Activated CD8-positive, alpha-beta memory T cell treated with anti-CD3 and anti-CD28 coated beads, Interleukin-2, amount 50 U/mL, for 24 hours (primary cell): ENCODE measurements around the gene ZNF28.
"Not testable (repeated sequence)": the region's sequence is repeated elsewhere in the genome, so short reads cannot be mapped to it uniquely, and the experiment has no call there.

Experiments
- DNase-seq: peaks from one replicate; pipeline ENCODE4 v3.0.0-alpha.2; 2020; ENCODE audit errors: extremely low read depth

The ZNF28 gene

DNA sequence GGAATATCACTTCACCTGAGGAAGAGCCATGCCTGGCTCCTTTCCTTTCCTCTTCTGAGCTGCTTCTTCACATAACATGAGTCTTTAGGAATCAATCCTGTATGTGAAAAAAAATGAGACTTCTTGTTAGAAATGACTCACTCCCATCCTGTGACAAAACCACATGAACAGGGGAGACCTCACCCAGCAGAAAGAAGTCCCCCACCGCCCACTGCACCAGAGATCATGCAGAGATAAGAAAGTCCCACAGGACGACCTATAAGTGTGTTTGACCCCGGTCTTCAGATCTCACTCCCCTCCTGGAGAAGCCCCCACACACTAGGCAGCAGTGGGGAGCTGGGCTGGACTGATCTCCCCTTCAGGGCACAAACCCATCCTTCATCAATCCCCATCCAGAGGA lies 42.6 kb downstream of the ZNF28 start:
- no peak for DNase-seq

DNA sequence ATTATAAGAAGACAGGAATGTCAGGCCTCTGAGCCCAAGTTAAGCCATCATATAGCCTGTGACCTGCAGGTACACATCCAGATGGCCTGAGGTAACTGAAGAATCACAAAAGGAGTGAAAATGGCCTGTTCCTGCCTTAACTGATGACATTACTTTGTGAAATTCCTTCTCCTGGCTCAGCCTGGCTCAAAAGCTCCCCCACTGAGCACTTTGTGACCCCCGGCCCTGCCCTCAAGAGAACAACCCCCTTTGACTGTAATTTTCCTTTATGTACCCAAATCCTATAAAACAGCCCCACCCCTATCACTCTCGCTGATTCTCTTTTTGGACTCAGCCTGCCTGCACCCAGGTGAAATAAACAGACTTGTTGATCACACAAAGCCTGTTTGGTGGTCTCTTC lies 65.0 kb downstream of the ZNF28 start:
- not testable (repeated sequence) for DNase-seq

DNA sequence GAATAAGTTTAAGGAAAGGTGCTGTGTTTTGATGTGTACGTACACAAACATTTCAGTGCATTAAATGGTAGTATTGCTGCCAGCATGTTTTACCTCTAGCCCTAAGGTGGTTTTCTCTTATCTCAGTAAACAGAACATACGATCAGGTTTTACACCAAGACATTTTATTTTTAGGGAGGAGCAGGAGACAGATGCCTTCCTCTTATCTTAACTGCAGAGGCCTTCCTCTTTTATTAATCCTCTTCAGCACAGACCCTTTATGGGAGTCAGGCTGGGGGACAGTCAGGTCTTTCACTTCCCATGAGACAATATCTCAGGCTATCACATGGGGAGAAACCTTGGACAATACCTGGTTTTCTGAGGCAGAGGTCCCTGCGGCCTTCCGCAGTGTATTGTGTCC lies 71.7 kb downstream of the ZNF28 start:
- DNase-seq: no peak

DNA sequence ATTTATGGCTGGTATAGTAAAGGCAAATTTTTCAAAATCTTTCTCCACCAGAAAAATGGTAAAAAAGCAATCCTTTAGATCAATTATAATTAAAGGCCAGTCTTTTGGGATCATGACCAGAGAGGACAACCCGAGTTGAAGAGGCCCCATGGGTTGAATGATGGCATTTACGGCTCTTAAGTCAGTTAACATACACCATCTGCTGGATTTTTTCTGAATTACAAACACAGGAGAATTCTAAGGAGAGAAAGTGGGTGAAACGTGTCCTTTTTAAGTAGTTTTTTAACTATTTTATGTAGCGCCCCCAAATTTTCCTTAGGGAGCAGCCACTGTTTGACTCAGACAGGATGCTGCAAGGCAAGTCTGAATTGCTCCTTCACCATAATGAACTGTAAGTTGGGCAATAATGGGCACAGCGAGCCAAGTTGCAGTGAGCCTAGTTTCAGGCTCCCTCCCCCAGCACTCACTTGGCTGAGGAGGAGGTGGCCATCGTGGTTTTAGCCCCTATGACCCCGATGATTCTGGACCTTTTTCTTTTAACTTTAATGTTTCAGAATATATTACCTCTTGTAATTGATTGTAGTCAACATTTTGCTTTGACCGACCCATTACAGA lies 73.0 kb downstream of the ZNF28 start:
- no peak for DNase-seq
